NCI-H1417 (cell line): Measurements from ENCODE around the gene MGAT5.

Source experiments
- DNase-seq, 3 experiments: peaks; one replicate each; lab custom pipeline; 2025; lab: John Stamatoyannopoulos, UW

The MGAT5 gene

DNA sequence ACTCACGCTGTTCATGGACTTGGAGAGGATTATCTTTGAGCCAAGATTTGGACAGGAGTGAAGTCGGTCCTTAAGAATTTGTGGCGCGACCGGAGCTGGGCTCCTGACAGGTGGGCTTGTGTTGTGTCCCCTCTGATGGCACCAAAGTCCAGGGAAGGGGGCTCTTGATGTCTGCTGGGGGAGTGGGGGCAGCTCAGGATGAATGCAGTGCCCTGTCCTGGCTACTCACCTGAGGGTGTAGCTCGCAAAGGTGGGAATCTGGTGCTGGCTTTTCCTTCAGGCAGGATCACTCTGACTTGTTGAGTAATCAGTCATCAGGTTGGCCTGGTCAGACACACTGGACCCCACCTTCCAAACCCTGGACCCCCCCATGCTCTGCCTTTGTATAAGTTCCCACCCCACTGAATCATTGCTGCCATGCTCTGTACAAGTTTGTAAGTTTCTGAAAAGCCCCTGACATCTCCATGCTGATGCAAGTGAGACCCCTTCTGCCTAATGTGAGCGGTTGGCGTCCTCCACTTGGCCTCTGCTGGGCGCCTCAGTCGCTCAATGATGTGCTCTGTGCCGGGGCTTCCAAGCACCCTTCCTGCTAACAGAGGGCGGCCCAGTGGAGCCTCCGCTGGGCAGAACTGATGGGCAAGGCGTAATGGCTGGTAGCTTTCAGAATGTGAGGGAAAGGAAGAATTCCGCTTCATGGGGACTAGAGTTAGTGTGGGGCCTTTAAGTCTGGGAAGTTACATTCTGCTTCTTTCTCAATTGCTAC is 196.1 kb downstream of the MGAT5 start:
- no peak for DNase-seq

GRCh38 chr2:134451347-134451630 is 197.4 kb downstream of the MGAT5 start:
- DNase-seq: no peak

DNA sequence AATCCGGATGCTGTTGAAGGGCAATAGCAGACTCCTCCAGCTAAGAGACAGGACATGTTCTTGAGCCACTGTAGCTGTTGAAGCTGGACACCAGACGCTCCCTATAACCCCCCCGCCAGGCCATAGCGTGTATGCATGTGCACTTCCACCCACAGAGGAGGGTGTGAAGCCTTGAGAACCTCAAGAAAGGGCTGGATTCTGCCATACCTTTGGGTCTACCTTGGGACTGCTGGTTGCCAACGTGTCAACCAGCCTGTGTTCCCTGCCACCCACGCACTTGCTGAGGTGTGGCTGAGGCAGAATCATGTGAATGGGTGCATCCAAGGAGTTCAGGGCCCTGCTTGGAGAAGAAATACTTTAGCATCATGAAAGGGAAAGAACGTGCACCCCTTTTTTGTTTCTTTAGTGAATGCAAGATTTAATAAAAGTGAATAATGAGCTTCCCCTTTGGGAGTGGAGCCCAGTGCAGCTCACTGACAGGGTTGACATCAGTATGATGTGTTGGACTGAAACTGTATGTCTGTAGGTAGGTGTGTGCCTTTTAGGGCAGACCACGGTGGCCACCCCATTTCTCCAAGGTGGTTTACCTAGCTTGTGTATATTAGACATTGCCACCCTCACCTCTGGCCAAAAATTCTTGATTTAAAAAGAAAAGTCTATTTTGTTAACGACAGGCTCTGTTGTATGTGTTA is 198.3 kb downstream of the MGAT5 start:
- no peak for DNase-seq

DNA sequence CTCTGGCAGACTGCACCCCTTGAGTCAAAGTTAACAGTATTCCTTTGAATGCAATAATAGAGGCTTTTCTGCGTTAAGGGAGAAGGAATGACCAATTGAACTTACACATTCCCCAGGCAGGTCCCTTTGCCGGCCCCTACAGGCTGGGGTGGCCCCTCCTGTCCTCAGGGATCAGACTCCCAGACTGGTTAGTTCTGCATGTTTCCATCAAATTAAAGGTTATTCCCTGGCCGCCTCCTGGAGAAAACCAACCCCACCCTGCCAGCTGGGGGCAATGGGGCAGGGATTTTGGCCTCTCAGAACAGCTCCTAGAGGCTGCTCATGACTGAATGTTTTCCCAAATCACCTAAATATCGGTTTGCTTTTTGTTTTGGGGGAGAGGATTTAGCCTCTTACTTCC is 199.6 kb downstream of the MGAT5 start:
- DNase-seq: no peak

- DNase-seq: no peak
These were observed 200.1 kb downstream of the MGAT5 start for GRCh38 chr2:134453973-134454372.

- DNase-seq: no peak
These were observed 200.6 kb downstream of the MGAT5 start for GRCh38 chr2:134454426-134454825.

- DNase-seq: no peak
These were observed 201.1 kb downstream of the MGAT5 start for GRCh38 chr2:134454931-134455330.

DNA sequence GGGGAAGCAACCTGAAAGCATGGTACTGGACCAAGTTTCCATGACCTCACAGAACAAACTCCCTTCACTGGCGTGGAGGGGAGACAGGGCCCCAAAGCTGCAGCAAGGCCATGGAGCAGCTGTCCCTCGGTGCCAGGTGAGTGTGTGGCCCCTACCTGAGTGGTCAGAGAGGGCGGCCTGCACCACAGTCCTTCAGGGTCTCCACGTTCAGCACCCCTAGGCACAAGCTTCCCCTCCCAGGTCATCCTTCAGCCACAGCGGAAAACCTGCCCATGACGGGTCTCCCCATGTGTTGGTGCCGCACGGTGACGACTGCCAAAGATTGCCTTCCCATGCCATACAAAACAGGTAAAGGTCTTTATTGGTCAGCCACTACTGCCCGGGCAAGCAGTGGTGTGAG is 201.6 kb downstream of the MGAT5 start:
- no peak for DNase-seq

- no peak for DNase-seq
These were observed 203.5 kb downstream of the MGAT5 start for GRCh38 chr2:134457353-134457752.

GRCh38 chr2:134457765-134458472 is 204.0 kb downstream of the MGAT5 start:
- DNase-seq: no peak

DNA sequence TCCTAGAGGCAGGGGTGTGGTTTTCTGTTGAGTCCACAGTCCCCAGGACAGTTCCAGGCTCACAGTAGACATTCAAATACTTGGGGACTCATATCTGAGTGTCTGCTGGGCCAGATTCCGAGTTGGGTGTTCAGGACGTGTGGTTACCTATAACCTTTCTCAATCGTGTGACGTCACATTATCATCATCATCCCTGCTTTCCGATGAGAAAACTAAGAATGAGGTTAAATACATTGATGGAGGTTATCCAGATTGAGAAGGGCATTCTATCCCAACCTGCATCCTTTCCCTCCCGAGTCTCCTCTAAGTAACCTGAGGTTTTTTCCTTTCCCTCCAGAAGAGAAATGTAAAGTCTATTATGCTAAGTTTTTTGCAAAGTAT is 204.6 kb downstream of the MGAT5 start:
- DNase-seq: no peak

DNA sequence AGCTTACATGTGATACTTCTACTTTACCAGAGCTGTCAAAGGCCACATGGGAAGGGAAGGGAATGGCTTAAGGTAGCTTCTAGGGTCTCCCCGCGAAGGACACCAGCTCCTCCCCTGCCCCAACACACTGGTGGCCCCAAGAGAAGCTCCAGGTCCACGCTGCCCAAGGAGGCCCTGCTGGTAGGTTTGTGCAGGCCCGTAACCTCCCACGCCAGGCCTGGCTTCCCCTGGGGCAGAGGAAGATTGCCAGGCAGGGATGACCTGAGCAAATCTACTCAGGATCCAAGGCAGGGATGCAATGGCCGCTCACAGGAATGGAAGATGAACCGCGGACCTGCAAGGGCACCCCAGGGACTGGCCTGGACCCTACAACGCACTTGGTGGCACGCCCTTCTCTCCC is 205.1 kb downstream of the MGAT5 start:
- no peak for DNase-seq

- no peak for DNase-seq
These were observed 206.0 kb downstream of the MGAT5 start for GRCh38 chr2:134459706-134460406.

DNA sequence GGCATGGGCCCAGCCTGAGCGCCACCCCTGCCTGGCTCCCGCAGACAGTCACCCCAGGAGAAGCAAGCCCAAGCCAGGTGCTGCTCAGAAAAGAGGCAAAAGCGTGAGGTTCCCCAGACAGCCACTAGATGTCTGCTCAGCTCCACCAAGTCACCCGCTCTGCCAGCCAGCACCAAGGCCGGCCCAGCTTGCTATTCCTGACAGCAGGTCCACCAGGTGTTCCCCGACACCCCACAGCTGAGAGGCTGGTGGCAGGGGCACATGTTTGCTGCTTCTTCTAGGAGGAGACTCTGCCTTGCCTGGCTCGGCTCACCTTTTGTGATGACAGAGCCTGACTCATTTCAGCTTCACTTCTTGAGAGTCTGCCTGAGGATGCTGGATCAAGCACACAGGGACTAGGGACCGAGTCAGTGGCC is 206.7 kb downstream of the MGAT5 start:
- peak; percentile 42 to 89 (median 79) for DNase-seq

DNA sequence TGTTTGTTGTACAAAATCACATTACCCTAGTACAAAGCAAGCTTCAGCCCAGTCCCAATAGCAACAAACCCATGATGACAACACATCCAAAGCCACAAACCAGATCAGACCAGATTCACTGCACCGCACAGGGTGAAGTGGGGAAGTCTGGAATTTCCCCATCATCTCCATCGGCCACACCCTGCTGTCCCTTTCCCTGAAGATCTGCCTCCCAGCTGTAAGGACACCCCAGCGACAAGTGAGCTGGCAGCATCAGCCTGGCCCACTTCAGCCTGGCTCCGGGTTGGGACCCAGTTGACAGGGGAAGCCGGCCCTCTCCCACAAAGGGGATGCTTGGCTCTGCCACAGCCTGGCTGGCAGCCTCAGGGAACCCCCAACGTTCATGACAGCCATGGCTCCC is 207.6 kb downstream of the MGAT5 start:
- peak in 1 of 3 experiments; percentile 21 for DNase-seq

DNA sequence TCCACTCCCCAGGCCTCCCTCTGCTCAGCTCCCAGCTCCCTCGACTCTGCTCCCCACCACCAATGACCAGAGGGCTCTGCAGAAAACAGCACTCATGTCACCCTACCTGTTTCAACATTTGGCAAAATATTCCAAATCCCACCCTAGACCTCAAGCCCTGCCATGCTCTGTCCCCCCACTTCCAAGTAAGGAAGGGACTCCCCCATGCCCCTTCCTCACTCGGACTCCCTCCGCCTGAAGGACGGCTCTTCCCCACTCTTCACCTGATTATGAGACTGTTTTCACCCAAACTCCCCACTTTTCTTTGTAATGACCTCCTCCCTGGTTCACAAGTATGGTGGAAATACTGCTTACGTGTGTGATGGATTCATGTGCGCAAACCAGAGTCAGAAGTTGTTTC is 208.4 kb downstream of the MGAT5 start:
- no peak for DNase-seq

- DNase-seq: no peak
These were observed 209.2 kb downstream of the MGAT5 start for GRCh38 chr2:134462791-134463698.

DNA sequence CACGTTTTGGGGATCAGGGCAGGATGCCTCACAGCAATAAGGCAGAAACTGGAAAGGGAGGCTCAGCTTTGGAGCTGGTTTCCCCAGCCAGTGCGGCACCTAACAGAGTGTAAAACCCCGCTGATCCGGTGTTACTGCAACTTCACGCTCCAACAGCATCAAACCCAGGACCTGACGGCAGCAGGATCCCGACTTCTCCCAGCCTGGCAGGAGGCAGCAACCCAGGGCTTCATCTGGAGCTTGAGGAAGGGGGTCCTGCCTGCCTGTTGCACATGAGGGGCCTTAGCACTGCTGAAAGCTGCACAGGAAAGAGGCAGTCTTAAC is 209.8 kb downstream of the MGAT5 start:
- no peak for DNase-seq

- no peak for DNase-seq
These were observed 211.6 kb downstream of the MGAT5 start for GRCh38 chr2:134465228-134466105.

GRCh38 chr2:134466141-134466540 is 212.3 kb downstream of the MGAT5 start:
- DNase-seq: peak; percentile 35 to 83 (median 55)

GRCh38 chr2:134468164-134468563 is 214.3 kb downstream of the MGAT5 start:
- no peak for DNase-seq
